H9 (cell line): ENCODE results near the gene GRIK1. TPM values are rescaled to one million over a fixed set of nuclear protein-coding genes. Genes with fewer than 3 reads are reported as not detected.

Experiments
- DNase-seq: peaks from one replicate; pipeline ENCODE4 v3.0.0-alpha.2; 2017
- H2AFZ ChIP-seq: one replicate; pipeline ENCODE4 v1.6.1; 2013; ENCODE audit warnings: mild to moderate bottlenecking, low read length, control low read depth, moderate library complexity
- H2AK5ac ChIP-seq: 2 replicates; pipeline ENCODE4 v1.6.1; 2013; ENCODE audit warnings: low read length, control low read depth, mixed read lengths; ENCODE audit not compliant: insufficient read length
- H2BK120ac ChIP-seq: one replicate; pipeline ENCODE4 v1.6.1; 2013; ENCODE audit warnings: low read depth, mild to moderate bottlenecking, low read length, control low read depth, inconsistent platforms; ENCODE audit not compliant: poor library complexity, severe bottlenecking
- H2BK12ac ChIP-seq: 2 replicates; pipeline ENCODE4 v1.6.1; 2013; ENCODE audit warnings: low read length, control low read depth, mixed read lengths, low read depth; ENCODE audit not compliant: insufficient read length
- H2BK15ac ChIP-seq: 2 replicates; pipeline ENCODE4 v1.6.1; 2013; ENCODE audit warnings: low read depth, low read length, control low read depth
- H2BK20ac ChIP-seq: one replicate; pipeline ENCODE4 v1.6.1; 2013; ENCODE audit warnings: low read depth, mild to moderate bottlenecking, low read length, control low read depth, inconsistent platforms; ENCODE audit not compliant: poor library complexity, severe bottlenecking
- H2BK5ac ChIP-seq: 2 replicates; pipeline ENCODE4 v1.6.1; 2013; ENCODE audit warnings: low read length, control low read depth, mixed read lengths; ENCODE audit not compliant: insufficient read length
- H3K14ac ChIP-seq: 2 replicates; pipeline ENCODE4 v1.6.1; 2013; ENCODE audit warnings: low read length, control low read depth; ENCODE audit not compliant: insufficient read depth
- H3K18ac ChIP-seq: 2 replicates; pipeline ENCODE4 v1.6.1; 2013; ENCODE audit warnings: low read depth, mild to moderate bottlenecking, mixed read lengths, low read length, control low read depth; ENCODE audit not compliant: insufficient read length
- H3K23ac ChIP-seq: 2 replicates; pipeline ENCODE4 v1.6.1; 2013; ENCODE audit warnings: low read length, control low read depth, mixed read lengths, low read depth; ENCODE audit not compliant: insufficient read length
- H3K23me2 ChIP-seq: 2 replicates; pipeline ENCODE4 v1.6.1; 2013; ENCODE audit warnings: low read depth, mild to moderate bottlenecking, mixed read lengths, low read length, control low read depth; ENCODE audit not compliant: insufficient read length, poor library complexity, severe bottlenecking
- H3K27ac ChIP-seq: 2 replicates; pipeline ENCODE4 v1.5.1; 2013; ENCODE audit warnings: low read length, control low read depth, mixed read lengths, low read depth; ENCODE audit not compliant: insufficient read length
- H3K27me3 ChIP-seq: 2 replicates; pipeline ENCODE4 v1.6.1; 2013; ENCODE audit warnings: low read length, control low read depth, inconsistent platforms; ENCODE audit not compliant: insufficient read depth
- H3K4ac ChIP-seq: 2 replicates; pipeline ENCODE4 v1.6.1; 2013; ENCODE audit warnings: low read depth, mild to moderate bottlenecking, control low read depth, inconsistent platforms, low read length, moderate library complexity
- H3K4me1 ChIP-seq: 2 replicates; pipeline ENCODE4 v1.6.1; 2013; ENCODE audit warnings: low read length, control low read depth, inconsistent platforms; ENCODE audit not compliant: insufficient read depth
- H3K4me2 ChIP-seq: 2 replicates; pipeline ENCODE4 v1.6.1; 2013; ENCODE audit warnings: low read length, control low read depth, mixed read lengths; ENCODE audit not compliant: insufficient read length, insufficient read depth
- H3K56ac ChIP-seq: 2 replicates; pipeline ENCODE4 v1.6.1; 2013; ENCODE audit warnings: low read depth, mild to moderate bottlenecking, mixed read lengths, low read length, control low read depth; ENCODE audit not compliant: insufficient read length
- H3K79me1 ChIP-seq: 2 replicates; pipeline ENCODE4 v1.6.1; 2013; ENCODE audit warnings: low read depth, mild to moderate bottlenecking, moderate library complexity, low read length, control low read depth, inconsistent platforms; ENCODE audit not compliant: insufficient read depth, poor library complexity, severe bottlenecking
- H3K79me2 ChIP-seq: 2 replicates; pipeline ENCODE4 v1.6.1; 2013; ENCODE audit warnings: low read length, control low read depth, inconsistent platforms; ENCODE audit not compliant: insufficient read depth
- H3K9ac ChIP-seq: 2 replicates; pipeline ENCODE4 v1.6.1; 2013; ENCODE audit warnings: low read length, control low read depth, mixed read lengths; ENCODE audit not compliant: insufficient read length; ENCODE audit errors: extremely low read depth
- H3K9me3 ChIP-seq: one replicate; pipeline ENCODE4 v1.6.1; 2013; ENCODE audit warnings: low read depth, low read length, inconsistent platforms; ENCODE audit not compliant: control insufficient read depth
- H3T11ph ChIP-seq: one replicate; pipeline ENCODE4 v1.6.1; 2013; ENCODE audit warnings: mild to moderate bottlenecking, low read length, control low read depth, inconsistent platforms
- H4K20me1 ChIP-seq: one replicate; pipeline ENCODE4 v1.6.1; 2013; ENCODE audit not compliant: control insufficient read depth, insufficient read length, insufficient read depth
- H4K5ac ChIP-seq: 2 replicates; pipeline ENCODE4 v1.6.1; 2013; ENCODE audit warnings: low read depth, mild to moderate bottlenecking, mixed read lengths, low read length, control low read depth; ENCODE audit not compliant: insufficient read length
- H4K8ac ChIP-seq: replicated peaks from 2 replicates; pipeline ENCODE4 v1.6.1; 2013; ENCODE audit warnings: low read length, control low read depth, mixed read lengths, low read depth; ENCODE audit not compliant: insufficient read length
- H4K91ac ChIP-seq: 2 replicates; pipeline ENCODE4 v1.6.1; 2013; ENCODE audit warnings: low read depth, mild to moderate bottlenecking, moderate library complexity, mixed read lengths, low read length, control low read depth; ENCODE audit not compliant: insufficient read length
- H3K27ac Mint-ChIP-seq, 3 experiments: 2 replicates in 2 of 3; 3 replicates in 1 of 3; pipeline ENCODE4 v1.8.0; 2020 to 2021; ENCODE audit warnings: mixed read lengths in 3 of 3, mild to moderate bottlenecking in 1 of 3, moderate library complexity in 1 of 3
- H3K27me3 Mint-ChIP-seq: 2 replicates; pipeline ENCODE4 v1.8.0; 2021; ENCODE audit warnings: low read depth, mild to moderate bottlenecking, moderate library complexity, mixed read lengths
- H3K36me3 Mint-ChIP-seq, 3 experiments: 2 replicates in 2 of 3; 3 replicates in 1 of 3; pipeline ENCODE4 v1.8.0; 2020 to 2021; ENCODE audit warnings: low read depth in 3 of 3, mixed read lengths in 3 of 3; ENCODE audit not compliant: insufficient read depth in 1 of 3
- H3K4me1 Mint-ChIP-seq, 2 experiments: 2 replicates each; pipeline ENCODE4 v1.8.0; 2020; ENCODE audit warnings: mixed read lengths in 2 of 2
- H3K4me3 Mint-ChIP-seq, 2 experiments: 2 replicates in 1 of 2; 3 replicates in 1 of 2; pipeline ENCODE4 v1.8.0; 2020 to 2021; ENCODE audit warnings: mild to moderate bottlenecking in 2 of 2, mixed read lengths in 2 of 2, moderate library complexity in 1 of 2
- H3K9me3 Mint-ChIP-seq, 2 experiments: 2 replicates in 1 of 2; 3 replicates in 1 of 2; pipeline ENCODE4 v1.8.0; 2020; ENCODE audit warnings: mild to moderate bottlenecking in 2 of 2, mixed read lengths in 2 of 2, moderate library complexity in 1 of 2
- CTCF ChIP-seq: fragments of 200-600 bp; sonication (generic); conservative IDR thresholded peaks from 3 replicates; pipeline ENCODE4 v1.8.0; 2021; ENCODE audit warnings: antibody characterized with exemption, mild to moderate bottlenecking
- WGBS: extraction: QIAGEN DNeasy Blood & Tissue Kit; methylation state at CpG from one replicate; pipeline ENCODE4 v1.1.7; 2013; ENCODE audit warnings: missing lambda C conversion rate, low lambda C conversion rate, mixed read lengths; ENCODE audit not compliant: insufficient read length; ENCODE audit errors: extremely low coverage; 5-methylcytosine and 5-hydroxymethylcytosine counted together
- total RNA-seq: library from RNA; stranded (reverse); gene quantifications from 2 replicates; pipeline ENCODE4 v1.2.1, GENCODE V29; 2021

GRIK1 gene
- total RNA-seq, 1 experiment from 2014 or later, result not detected

- H3K27ac Mint-ChIP-seq, result no peak overlapping the region
- H3K4me3 Mint-ChIP-seq, result no peak overlapping the region
- Histone ChIP-seq H4K5ac (no peak overlapping the region), H4K8ac (no peak overlapping the region), H2BK20ac (no peak overlapping the region), H4K20me1 (no peaks in the 10 kb centered on the region), H2BK5ac (no peak overlapping the region), H3K4me1 (no peaks in the 10 kb centered on the region), H3K56ac (no peak overlapping the region), H3K79me1 (no peaks in the 10 kb centered on the region), H3K4me2 (no peak overlapping the region), H2BK120ac (no peak overlapping the region), H3K14ac (no peak overlapping the region), H3K9me3 (no peaks in the 10 kb centered on the region), H3K23me2 (no peaks in the 10 kb centered on the region), H2AK5ac (no peak overlapping the region), H2BK12ac (no peak overlapping the region), H4K91ac (no peak overlapping the region), H3T11ph (no peak overlapping the region), H3K27me3 (no peaks in the 10 kb centered on the region), H3K18ac (no peak overlapping the region), H3K9ac (no peak overlapping the region), H2BK15ac (no peak overlapping the region), H3K23ac (no peak overlapping the region), H3K27ac (no peak overlapping the region), H3K4ac (no peak overlapping the region), H3K79me2 (no peaks in the 10 kb centered on the region), H2AFZ (no peak overlapping the region)
- no peaks in the 10 kb centered on the region for H3K36me3 Mint-ChIP-seq
- no peaks in the 10 kb centered on the region for H3K27me3 Mint-ChIP-seq
- H3K4me1 Mint-ChIP-seq, result peaks cover 0 to 7% of the 10 kb centered on the region in 2 experiments; a peak in 2 of 4 replicates
- TF ChIP-seq CTCF, result no peak
- no peaks in the 10 kb centered on the region for H3K9me3 Mint-ChIP-seq
- no CpG with 5 or more reads among the region's 2 CpGs for WGBS
- no peak for DNase-seq
Observed at GRCh38 chr21:29762570-29763082, 177.2 kb downstream of the GRIK1 start.
